22Rv1 (cell line): ENCODE results near the gene DDA1.
A peak's percentile ranks its signal among the peaks of the same experiment; 100 is the strongest.

Source experiments
- H3K27ac ChIP-seq: fragments of 450-650 bp; 2 replicates; pipeline ENCODE4 v1.5.1; 2017
- CTCF ChIP-seq: fragments of 450-650 bp; IDR thresholded peaks from 2 replicates; pipeline ENCODE4 v1.5.1; 2017; ENCODE audit warnings: mild to moderate bottlenecking
- ZFX ChIP-seq: fragments of 450-650 bp; IDR thresholded peaks from 2 replicates; pipeline ENCODE4 v1.6.1; 2017; ENCODE audit warnings: antibody characterized with exemption, borderline replicate concordance

DDA1 gene

GRCh38 chr19:17333611-17334413 lies 24.4 kb downstream of the DDA1 start:
- H3K27ac ChIP-seq: peak overlapping the region; percentile 99
- no peak for TF ChIP-seq ZFX
- 0 out of 2 replicates have a peak, but pooled peaks have one; percentile 12 for TF ChIP-seq CTCF

GRCh38 chr19:17334414-17335409 lies 25.3 kb downstream of the DDA1 start, which contains the start of gene ANO8:
Gene ANO8, minus strand, starts transcription at chr19:17334855. Its CDS starts 185 bp downstream, at chr19:17334670.
- TF ChIP-seq ZFX (no peak), CTCF (no peak)
- peak within 1 kb of the TSS; percentile 99 for H3K27ac ChIP-seq

- H3K27ac ChIP-seq: peak overlapping the region; percentile 99
- TF ChIP-seq ZFX (no peak), CTCF (no peak)
Observed at GRCh38 chr19:17335575-17335974, 26.2 kb downstream of the DDA1 start.

- TF ChIP-seq CTCF (no peak), ZFX (no peak)
- H3K27ac ChIP-seq: peak within 1 kb of the TSS; percentile 99
Observed at GRCh38 chr19:17336872-17337674, 27.7 kb downstream of the DDA1 start, which contains the start of gene GTPBP3. Gene GTPBP3, plus strand, starts transcription at chr19:17337553. Its CDS starts 59 bp downstream, at chr19:17337612.

GRCh38 chr19:17337675-17338432 lies 28.5 kb downstream of the DDA1 start:
- H3K27ac ChIP-seq: peak overlapping the region; percentile 99
- TF ChIP-seq CTCF: no peak
- no peak for TF ChIP-seq ZFX

GRCh38 chr19:17338433-17339078 lies 29.2 kb downstream of the DDA1 start:
- peak overlapping the region; percentile 99 for H3K27ac ChIP-seq
- TF ChIP-seq CTCF (no peak), ZFX (no peak)
